Fibroblast of pulmonary artery (primary cell): Measurements from ENCODE around the gene L3MBTL3.

Experiments
- DNase-seq: peaks from one replicate; pipeline ENCODE4 v3.0.0-alpha.2; 2010; ENCODE audit warnings: low read depth
- H3K4me3 ChIP-seq: replicated peaks from 2 replicates; pipeline ENCODE4 v1.5.1; 2011; ENCODE audit warnings: low read depth, mild to moderate bottlenecking, control low read depth, low read length, moderate library complexity
- TF ChIP-seq, protein P1 (sequence below): IDR thresholded peaks from 2 replicates; pipeline ENCODE4 v1.5.1; 2011; ENCODE audit warnings: mild to moderate bottlenecking, control low read depth, low read length, inconsistent platforms; ENCODE audit errors: missing control alignments

L3MBTL3 gene

DNA sequence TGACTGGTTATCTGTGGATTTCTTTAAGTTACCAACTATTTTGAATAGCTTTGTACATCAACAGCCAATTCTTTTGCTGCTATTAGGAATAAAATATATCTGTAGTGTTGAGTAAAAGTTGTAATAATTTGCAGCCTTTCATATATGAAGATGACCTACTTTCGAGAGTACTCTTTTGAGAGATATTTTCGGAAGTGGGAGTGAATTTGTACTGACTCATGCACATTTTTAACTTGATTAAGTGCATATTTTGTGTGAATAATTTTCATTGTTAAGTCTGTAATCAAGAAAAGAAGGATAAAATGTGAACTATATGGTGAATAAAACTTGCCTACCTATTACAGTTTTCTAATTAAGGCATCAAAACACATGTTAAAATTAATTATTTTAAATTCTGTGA lies 51.9 kb downstream of the L3MBTL3 start:
- TF ChIP-seq, protein P1, sequence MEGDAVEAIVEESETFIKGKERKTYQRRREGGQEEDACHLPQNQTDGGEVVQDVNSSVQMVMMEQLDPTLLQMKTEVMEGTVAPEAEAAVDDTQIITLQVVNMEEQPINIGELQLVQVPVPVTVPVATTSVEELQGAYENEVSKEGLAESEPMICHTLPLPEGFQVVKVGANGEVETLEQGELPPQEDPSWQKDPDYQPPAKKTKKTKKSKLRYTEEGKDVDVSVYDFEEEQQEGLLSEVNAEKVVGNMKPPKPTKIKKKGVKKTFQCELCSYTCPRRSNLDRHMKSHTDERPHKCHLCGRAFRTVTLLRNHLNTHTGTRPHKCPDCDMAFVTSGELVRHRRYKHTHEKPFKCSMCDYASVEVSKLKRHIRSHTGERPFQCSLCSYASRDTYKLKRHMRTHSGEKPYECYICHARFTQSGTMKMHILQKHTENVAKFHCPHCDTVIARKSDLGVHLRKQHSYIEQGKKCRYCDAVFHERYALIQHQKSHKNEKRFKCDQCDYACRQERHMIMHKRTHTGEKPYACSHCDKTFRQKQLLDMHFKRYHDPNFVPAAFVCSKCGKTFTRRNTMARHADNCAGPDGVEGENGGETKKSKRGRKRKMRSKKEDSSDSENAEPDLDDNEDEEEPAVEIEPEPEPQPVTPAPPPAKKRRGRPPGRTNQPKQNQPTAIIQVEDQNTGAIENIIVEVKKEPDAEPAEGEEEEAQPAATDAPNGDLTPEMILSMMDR = no peak
- DNase-seq = peak; percentile 20
- no peak overlapping the region for H3K4me3 ChIP-seq

DNA sequence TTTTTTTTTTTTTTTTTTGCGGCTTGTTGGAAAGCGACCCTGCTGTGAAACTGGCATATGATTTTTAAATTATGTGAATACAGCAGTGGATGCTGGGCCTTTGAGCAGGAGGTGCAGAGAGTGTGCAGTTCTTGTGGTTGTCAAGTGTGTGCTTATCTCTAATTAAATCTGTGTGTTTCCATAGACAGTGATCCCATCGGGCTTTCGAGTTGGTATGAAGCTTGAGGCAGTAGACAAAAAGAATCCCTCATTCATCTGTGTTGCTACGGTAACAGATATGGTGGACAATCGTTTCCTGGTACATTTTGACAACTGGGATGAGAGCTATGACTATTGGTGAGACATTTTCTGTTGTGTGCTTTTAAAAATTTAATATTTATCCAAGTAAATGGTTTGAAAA lies 52.4 kb downstream of the L3MBTL3 start:
- H3K4me3 ChIP-seq = no peak overlapping the region
- DNase-seq = no peak
- TF ChIP-seq, protein P1 = no peak

DNA sequence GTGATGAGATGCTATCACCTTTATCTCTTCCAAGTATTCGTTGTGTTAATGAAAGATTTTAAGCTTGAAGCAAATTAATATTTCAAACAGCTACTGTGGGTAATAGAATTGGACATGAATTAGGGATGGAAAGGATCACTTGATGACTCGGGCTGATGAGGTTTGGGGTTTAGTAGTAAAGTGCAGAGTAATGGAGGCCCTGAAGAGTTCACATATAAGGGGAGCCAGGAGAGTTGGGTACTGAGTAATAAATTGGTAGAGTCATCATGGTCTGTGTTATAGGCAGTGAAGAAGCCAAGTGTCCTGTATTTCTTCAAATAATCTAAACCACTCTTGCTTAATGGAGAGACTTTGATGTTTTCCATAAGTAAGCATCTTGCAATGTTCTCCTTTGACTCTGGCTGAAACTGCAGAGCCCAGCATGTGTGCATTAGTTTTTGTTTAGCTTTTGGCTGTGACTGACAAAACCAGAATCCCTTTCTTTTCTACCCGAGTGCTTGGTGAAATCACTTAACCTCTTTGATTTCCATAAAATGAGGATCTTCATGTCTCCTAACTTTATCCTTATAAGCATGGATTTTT lies 57.6 kb downstream of the L3MBTL3 start:
- TF ChIP-seq, protein P1 = no peak
- DNase-seq = no peak
- H3K4me3 ChIP-seq = no peak overlapping the region

DNA sequence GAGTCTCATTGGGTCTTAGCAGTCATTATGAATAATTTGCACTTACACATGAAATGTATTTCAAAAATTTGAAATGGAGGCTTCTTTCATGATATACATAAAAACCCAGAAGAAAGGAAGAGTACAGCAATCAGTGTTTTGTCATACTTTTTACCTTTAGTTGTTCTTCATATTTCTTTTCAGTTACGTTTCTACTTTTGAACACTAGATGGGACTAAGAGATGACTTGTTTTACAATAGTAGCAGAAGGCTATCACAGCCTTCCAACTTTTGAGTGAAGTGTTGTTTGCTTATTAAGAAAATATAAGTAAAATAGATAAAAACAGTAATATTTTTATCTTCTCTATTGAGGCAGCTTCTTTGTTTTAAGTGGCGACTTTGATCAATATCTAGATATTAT lies 58.1 kb downstream of the L3MBTL3 start:
- DNase-seq = peak; percentile 8
- H3K4me3 ChIP-seq = no peak overlapping the region
- TF ChIP-seq, protein P1 = no peak

DNA sequence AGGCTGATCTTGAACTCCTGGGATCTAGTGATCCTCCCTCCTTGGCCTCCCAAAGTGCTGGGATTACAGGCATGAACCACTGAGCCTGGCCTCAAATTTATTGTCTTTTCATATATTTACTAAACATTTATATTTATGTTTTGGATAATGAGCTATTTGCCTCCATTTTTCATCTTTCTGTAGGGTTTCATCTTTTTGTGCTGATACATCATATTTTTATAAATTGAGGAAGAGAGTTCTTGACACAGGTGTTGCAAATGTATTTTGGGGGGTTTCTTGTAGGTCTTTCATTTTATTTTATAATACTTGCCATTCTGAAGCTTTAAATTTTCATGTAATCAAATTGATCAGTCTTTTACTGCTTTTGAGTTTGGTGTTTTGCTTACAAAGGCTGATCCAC lies 72.4 kb downstream of the L3MBTL3 start:
- no peak overlapping the region for H3K4me3 ChIP-seq
- DNase-seq = no peak
- TF ChIP-seq, protein P1 = no peak

DNA sequence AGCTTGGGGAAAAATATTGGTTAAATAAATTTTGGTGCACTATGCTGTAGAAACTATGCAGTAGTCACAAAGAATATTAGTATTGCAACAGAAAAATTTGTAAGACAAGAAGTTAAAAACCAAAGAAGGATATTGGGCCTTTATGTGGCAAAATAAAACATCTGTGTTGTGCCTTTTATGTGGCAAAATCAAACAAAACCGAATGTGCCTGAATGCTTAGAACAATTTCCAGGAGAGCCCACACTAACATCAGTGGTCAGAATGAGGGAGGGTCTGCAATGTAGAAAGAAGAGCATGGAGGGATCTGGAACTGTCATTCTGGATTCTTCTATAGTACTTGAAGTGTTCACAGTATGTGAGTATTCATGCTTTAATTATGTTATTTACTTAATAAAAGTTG lies 75.2 kb downstream of the L3MBTL3 start:
- DNase-seq = no peak
- TF ChIP-seq, protein P1 = no peak
- no peak overlapping the region for H3K4me3 ChIP-seq

DNA sequence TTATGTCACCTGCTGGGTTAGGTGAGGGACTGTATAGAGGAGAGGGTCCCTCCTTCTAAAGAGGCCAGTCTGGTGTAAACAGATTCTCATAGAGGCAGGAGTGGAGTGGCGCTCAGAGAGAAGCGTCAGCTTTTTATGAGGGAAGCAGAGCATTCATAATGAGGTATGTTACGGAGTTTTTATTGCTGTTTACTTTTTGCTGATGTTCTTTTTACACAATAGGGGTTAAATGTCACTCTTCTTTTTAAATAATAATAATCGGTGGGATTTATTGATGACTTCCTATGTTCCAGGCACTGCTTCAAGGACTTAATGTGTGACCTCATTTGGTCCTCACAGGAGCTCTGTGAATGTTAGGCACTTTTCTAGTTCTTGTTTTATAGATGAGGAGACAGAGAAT lies 79.9 kb downstream of the L3MBTL3 start:
- TF ChIP-seq, protein P1 = no peak
- DNase-seq = no peak
- no peak overlapping the region for H3K4me3 ChIP-seq
